Stimulated activated naive CD8-positive, alpha-beta T cell treated with anti-CD3 and anti-CD28 coated beads, Interleukin-15, amount 100 ng/mL, for 72 hours (primary cell): ENCODE data around the gene GSKIP.

ENCODE experiments used
- ATAC-seq: fragments of 150-1000 bp; cut with Tn5 transposase; 2 replicates; pipeline ENCODE4 v1.10.0; 2021; ENCODE audit warnings: mild to moderate bottlenecking, moderate library complexity
- DNase-seq, 2 donors: peaks; one replicate each; pipeline ENCODE4 v3.0.0; 2021 to 2022
- H3K27ac Mint-ChIP-seq, 2 donors: one replicate each; pipeline ENCODE4 v1.8.0; 2022; ENCODE audit warnings: mild to moderate bottlenecking in 2 of 2, mixed read lengths in 2 of 2, moderate library complexity in 2 of 2
- H3K27me3 Mint-ChIP-seq: one replicate; pipeline ENCODE4 v1.8.0; 2022; ENCODE audit warnings: mixed read lengths
- H3K4me1 Mint-ChIP-seq: one replicate; pipeline ENCODE4 v1.8.0; 2022; ENCODE audit warnings: mild to moderate bottlenecking, mixed read lengths
- H3K4me3 Mint-ChIP-seq, 2 donors: one replicate each; pipeline ENCODE4 v1.8.0; 2022; ENCODE audit warnings: mild to moderate bottlenecking in 2 of 2, mixed read lengths in 2 of 2, moderate library complexity in 1 of 2
- H3K9me3 Mint-ChIP-seq, 2 donors: one replicate each; pipeline ENCODE4 v1.8.0; 2022; ENCODE audit warnings: mixed read lengths in 2 of 2

The GSKIP gene

DNA sequence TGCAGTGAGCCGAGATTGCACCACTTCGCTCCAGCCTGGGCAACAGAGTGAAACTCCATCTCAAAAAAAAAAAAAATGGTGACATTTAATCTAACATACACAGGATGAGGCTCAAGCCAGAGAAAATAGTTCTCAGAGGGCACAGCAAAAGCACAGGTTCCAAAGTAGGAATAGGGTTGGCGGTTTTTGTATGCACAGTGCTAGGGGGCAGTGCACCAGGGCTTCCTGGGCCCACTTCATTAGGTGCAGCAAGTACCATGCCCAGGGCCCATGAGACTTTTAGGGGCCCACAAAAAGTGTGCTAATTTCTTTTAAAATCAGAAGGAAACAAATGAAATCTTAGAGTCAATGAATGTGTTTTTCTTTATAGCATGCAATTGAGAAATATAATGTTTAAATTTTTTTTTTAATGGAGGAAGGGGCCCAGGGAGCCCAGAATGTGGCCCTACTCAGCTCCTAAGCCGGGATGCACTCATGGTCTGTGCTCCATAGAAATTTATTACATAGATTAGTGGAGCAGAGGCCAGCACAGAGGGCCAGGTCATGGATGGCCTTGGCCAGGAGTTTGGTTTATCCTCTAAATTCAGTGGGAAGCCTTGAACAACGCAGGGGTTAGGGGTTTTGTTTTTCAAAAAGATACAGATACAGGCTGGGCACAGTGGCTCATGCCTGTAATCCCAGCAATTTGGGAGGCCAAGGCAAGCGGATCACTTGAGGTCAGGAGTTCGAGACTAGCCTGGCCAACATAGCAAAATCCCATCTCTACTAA lies 30.9 kb downstream of the GSKIP start:
- Mint-ChIP-seq H3K4me1 (peaks cover 9% of the 10 kb centered on the region), H3K4me3 (no peak overlapping the region), H3K27me3 (peaks cover 9% of the 10 kb centered on the region), H3K27ac (no peak overlapping the region), H3K9me3 (no peaks in the 10 kb centered on the region)
- ATAC-seq (no peak), DNase-seq (no peak)

DNA sequence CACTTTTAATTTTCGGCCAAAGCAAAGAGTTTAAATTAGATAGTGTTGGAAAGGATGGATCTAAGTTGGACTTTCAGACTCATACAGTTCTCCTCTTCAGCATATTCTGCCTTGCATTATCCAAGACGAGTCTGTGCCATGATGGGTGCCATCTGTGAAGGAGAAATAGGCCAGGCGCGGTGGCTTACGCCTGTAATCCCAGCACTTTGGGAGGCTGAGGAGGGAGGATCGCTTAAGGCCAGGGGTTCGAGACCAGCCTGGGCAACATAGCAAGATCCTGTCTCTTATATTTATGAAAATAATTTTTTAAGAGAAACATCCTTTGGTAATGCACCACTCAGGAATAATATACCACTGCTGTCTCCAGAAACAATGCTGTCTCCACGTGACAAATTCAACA lies 35.1 kb downstream of the GSKIP start:
- ATAC-seq (no peak), DNase-seq (no peak)
- Mint-ChIP-seq H3K4me3 (no peak overlapping the region), H3K4me1 (no peaks in the 10 kb centered on the region), H3K27ac (no peak overlapping the region), H3K27me3 (peaks cover 10% of the 10 kb centered on the region), H3K9me3 (no peaks in the 10 kb centered on the region)

DNA sequence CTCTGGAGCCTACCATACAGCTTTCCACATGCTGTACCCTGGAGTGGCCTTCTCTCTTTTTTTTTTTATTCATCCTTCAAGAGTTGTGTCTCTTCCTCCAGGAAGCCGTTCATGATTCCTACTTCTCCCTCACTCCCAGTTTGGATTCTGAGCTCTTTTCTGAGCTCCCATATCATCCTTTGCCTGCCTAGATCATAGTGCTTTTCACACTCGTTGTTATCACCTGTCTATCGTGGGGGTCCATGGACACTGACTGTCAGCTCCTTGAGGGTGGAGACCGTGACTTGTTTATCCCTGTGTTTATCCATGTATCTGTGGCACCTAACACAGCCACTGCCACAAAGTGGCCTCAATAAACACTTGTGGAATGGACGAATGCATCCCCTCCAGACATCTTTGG lies 35.6 kb downstream of the GSKIP start:
- Mint-ChIP-seq H3K27ac (no peak overlapping the region), H3K4me1 (no peaks in the 10 kb centered on the region), H3K9me3 (no peaks in the 10 kb centered on the region), H3K27me3 (peaks cover 10% of the 10 kb centered on the region), H3K4me3 (no peak overlapping the region)
- ATAC-seq (no peak), DNase-seq (no peak)

DNA sequence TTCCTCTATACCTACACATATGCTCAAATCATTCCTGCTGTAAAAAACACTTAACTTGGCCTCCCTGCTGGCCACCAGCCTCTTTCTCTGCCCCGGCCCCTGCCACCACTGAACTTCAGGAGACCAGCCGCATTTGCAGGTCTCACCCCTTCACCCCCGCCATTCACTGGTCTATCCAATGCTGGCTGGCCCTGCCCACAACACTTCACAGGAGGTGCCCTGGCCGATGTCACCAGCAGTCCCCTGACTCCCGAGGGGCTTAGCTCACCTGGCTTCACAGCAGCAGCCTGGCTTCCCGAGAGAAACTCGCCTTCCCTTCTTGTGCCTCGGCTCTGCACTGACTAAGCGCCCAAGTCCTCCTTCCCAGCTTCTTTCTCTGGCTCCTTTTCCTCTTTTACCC lies 36.1 kb downstream of the GSKIP start:
- DNase-seq: no peak
- Mint-ChIP-seq H3K4me1 (no peaks in the 10 kb centered on the region), H3K27ac (peak overlapping the region in 1 of 2 donors; percentile 6), H3K4me3 (no peak overlapping the region), H3K27me3 (peaks cover 10% of the 10 kb centered on the region), H3K9me3 (no peaks in the 10 kb centered on the region)
- ATAC-seq: no peak

DNA sequence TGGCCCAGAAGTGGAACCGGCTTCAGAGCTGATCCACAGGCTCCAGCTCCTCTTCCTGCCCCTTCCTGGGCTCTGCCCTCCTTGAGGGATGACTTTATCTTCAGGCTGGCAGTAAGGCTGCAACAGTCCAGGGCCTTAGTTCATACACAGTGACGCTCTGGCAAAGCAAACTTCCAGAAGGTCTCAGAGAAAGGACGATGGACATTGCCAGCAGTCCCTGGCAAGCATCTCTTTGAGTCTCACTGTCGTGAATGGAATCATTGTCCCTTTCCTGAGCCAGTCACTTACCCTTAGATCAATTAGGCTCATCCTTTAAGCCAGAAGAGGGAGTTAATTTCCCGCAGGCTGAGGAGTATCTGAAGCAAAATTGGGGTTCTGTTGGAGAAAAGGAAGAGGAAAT lies 37.2 kb downstream of the GSKIP start:
- Mint-ChIP-seq H3K27ac (no peak overlapping the region), H3K4me1 (no peaks in the 10 kb centered on the region), H3K27me3 (peaks cover 10% of the 10 kb centered on the region), H3K9me3 (no peaks in the 10 kb centered on the region), H3K4me3 (no peak overlapping the region)
- DNase-seq (no peak), ATAC-seq (no peak)

DNA sequence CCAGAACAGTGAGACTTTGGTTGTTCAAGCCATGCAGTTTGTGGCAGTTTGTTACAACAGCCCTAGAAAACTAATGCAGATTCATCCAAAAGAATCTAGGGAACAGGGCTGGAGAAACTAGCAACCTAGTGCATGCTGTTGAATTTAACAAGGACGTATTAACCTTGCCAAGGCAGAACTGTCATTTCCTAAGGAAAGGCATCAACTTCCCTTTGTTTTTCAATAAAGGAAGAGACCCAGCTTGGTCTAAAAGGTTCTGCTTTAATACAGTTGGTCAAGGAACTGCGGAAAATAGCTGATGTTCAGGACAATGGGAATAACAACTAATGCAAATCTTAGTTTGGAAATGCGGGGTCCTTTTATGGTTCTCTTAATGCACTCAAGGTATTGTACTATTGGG lies 40.1 kb downstream of the GSKIP start:
- Mint-ChIP-seq H3K9me3 (no peaks in the 10 kb centered on the region), H3K27ac (no peak overlapping the region), H3K4me1 (no peaks in the 10 kb centered on the region), H3K27me3 (peaks cover 10% of the 10 kb centered on the region), H3K4me3 (no peak overlapping the region)
- DNase-seq: no peak
- no peak for ATAC-seq

DNA sequence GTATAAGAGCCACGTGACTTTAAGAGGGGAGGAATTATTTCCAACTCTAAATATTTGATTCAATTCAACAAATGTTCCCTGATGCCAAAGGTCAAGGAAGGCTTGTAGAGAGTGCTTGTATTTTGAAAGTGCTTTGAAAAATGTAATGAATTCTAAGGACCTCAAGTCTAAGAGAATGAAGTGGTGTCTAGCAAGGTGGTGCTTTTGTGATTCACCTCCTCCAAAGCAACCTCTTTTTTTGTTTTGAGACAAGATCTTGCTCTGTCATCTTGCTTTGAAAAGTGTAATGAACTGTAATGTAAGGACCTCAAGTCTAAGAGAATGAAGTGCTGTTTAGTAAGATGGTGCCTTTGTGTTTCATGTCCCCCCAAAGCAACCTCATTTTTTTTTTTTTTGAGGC lies 42.4 kb downstream of the GSKIP start:
- no peak overlapping the region for H3K4me3 Mint-ChIP-seq
- no peaks in the 10 kb centered on the region for H3K9me3 Mint-ChIP-seq
- H3K27me3 Mint-ChIP-seq: peaks cover 8% of the 10 kb centered on the region
- DNase-seq (no peak), ATAC-seq (no peak)
- no peak overlapping the region for H3K27ac Mint-ChIP-seq
- H3K4me1 Mint-ChIP-seq: no peaks in the 10 kb centered on the region

DNA sequence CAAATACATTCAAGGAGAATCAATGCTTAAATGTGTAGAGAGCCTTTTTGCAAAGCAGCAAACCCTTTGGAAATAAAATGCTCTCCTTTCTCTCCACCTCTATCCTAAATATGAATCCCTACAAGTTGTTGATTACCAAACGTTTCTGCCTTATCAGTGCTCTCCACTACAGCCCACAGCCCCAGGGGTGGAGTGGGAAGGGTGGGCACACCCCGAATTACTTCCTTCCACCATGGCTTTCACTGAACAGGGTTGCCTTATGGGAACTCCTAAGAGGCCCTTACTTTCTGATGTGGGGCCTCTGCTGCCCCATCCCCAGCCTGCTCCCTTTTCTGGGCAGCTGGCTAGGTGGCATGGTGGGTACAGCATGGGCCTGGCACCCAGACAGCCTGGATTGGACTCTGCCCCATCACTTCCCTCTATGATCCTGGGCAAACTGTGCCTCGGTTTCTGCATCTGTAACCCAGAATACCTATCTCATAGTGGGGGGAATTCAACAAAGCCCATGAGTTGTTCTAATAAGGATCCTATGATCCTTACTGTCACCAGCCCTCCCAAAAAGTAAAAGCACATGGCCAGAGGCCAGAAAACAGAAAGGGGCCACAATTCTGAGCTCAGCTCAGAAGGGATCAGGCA lies 44.7 kb downstream of the GSKIP start:
- Mint-ChIP-seq H3K4me1 (no peaks in the 10 kb centered on the region), H3K9me3 (no peaks in the 10 kb centered on the region), H3K27ac (no peak overlapping the region), H3K27me3 (peaks cover 2% of the 10 kb centered on the region), H3K4me3 (no peak overlapping the region)
- DNase-seq (no peak), ATAC-seq (no peak)

DNA sequence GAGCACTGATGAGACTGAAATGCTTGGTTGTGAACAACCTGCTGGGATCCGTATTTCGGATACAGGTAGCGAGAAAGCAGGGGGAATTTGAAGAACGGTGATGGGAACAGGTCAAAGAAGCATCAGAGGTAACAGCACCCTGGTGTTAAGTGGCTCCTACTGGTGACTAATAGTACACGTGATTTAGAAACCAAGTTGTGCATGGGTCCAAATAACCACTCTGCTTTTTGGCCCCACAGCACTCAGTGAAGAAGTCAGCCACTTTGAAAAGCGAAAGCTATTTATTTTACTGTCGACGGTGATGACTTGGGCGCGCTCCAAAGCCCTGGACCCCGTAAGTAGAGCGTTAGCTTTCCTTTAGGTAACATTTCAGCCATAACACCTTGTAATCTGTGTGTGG lies 45.3 kb downstream of the GSKIP start:
- ATAC-seq (no peak), DNase-seq (no peak)
- H3K9me3 Mint-ChIP-seq: no peaks in the 10 kb centered on the region
- H3K4me1 Mint-ChIP-seq: no peaks in the 10 kb centered on the region
- H3K27ac Mint-ChIP-seq: no peak overlapping the region
- peaks cover 8% of the 10 kb centered on the region for H3K27me3 Mint-ChIP-seq
- H3K4me3 Mint-ChIP-seq: no peak overlapping the region

DNA sequence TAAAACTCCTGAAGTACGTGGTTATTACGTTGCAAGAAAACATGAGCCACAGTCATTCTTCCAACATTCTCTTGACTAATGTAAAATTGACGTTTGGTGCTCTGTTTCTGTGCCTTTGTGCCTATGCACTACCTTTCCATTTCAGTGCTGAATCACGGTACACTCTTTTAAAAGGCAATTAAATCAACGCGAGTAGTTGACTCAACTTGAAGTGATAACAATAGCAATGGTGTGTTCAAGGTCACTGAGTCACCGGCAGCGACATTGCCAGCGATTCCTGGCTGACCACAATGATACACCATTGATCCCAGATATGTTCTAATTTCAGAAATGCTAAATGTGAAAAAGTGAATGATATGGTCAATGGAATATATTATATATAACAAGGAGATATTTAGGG lies 46.4 kb downstream of the GSKIP start:
- Mint-ChIP-seq H3K4me3 (no peak overlapping the region), H3K27me3 (peaks cover 9% of the 10 kb centered on the region)
- ATAC-seq: no peak

DNA sequence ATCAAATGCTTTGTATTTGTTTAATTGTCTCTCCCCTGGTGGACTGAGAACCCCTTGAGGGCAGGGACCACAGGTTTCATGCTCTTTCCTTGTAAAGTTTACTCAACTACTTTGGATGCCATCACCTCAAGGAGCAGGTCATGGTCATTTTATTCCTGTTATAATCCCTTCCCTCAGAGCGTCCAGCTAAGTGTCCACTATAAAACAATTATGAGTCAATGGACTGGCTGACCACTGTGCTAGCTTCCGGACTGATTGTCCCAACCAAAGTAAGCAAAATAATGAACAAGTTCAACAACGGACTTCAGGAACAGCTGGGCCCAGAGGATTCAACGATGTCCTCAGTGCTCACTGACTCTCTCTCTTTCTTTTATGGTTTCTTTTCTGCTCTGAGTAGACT lies 46.8 kb downstream of the GSKIP start:
- no peak for DNase-seq
- H3K9me3 Mint-ChIP-seq: no peaks in the 10 kb centered on the region
- peaks cover 9% of the 10 kb centered on the region for H3K27me3 Mint-ChIP-seq
- no peak for ATAC-seq
- H3K4me1 Mint-ChIP-seq: no peaks in the 10 kb centered on the region
- no peak overlapping the region for H3K4me3 Mint-ChIP-seq
- no peak overlapping the region for H3K27ac Mint-ChIP-seq

More for the DNA sequence above, 46.4 kb downstream of the GSKIP start:
- H3K27ac Mint-ChIP-seq: no peak overlapping the region
- no peak for DNase-seq
- H3K9me3 Mint-ChIP-seq: no peaks in the 10 kb centered on the region
- H3K4me1 Mint-ChIP-seq: no peaks in the 10 kb centered on the region

DNA sequence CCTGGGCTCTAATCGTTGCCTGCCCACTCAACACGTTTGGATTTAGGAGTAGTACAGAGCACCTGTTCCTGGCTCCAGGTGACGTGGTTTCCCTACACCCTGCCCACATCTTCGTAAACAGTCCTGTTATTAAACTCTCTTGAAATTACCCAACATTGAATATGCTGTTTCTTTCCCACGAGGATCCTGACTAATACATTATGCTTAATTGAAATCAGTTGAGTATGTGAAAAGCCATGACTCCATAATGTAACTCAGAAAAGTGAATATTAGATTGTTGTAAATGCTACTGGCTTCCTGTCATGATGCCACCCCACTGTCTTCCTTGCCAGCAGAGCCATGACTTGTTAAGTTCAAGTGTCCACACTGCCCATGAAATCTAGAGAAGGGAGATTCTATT lies 50.2 kb downstream of the GSKIP start:
- ATAC-seq (no peak), DNase-seq (no peak)
- H3K4me1 Mint-ChIP-seq: no peaks in the 10 kb centered on the region
- no peak overlapping the region for H3K4me3 Mint-ChIP-seq
- no peaks in the 10 kb centered on the region for H3K9me3 Mint-ChIP-seq
- H3K27me3 Mint-ChIP-seq: peaks cover 9% of the 10 kb centered on the region
- no peak overlapping the region for H3K27ac Mint-ChIP-seq

DNA sequence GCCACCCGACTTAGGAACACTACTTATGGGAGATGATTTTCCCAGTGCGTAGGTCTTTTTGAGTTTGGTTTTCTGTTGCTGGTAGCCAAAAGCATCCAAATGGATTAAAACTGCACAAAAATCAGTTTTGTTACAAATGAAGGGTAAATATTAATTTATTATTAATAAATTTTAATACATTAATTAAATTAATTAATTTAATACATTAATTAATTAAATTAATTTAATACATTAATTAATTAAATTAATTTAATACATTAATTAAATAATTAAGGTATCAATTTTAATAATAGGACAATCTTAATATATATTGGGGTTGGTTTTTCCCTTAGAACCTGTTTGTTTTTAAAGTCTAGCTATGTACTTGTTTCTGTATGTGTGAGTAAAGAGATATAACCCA lies 52.2 kb downstream of the GSKIP start:
- Mint-ChIP-seq H3K4me3 (no peak overlapping the region), H3K27me3 (peaks cover 9% of the 10 kb centered on the region), H3K4me1 (no peaks in the 10 kb centered on the region), H3K27ac (no peak overlapping the region), H3K9me3 (no peaks in the 10 kb centered on the region)
- DNase-seq (no peak), ATAC-seq (no peak)

DNA sequence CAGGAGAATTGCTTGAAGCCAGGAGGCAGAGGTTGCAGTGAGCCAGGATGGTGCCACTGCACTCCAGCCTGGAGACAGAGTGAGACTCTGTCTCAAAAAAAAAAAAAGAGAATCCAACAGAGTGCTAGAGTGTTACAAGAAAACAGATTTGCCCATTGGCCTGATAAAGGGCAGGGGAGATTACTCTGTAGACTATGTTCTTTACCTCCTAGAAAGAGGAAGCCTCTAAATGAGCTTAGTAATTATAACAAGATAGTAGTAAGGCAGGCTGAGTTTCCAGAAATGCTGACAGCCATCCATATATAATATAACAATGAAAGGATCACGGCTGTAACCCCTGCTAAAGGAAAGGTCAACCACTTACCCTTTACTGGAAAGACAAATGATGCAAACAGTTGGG lies 53.0 kb downstream of the GSKIP start:
- no peak for ATAC-seq
- H3K27me3 Mint-ChIP-seq: peaks cover 9% of the 10 kb centered on the region

DNA sequence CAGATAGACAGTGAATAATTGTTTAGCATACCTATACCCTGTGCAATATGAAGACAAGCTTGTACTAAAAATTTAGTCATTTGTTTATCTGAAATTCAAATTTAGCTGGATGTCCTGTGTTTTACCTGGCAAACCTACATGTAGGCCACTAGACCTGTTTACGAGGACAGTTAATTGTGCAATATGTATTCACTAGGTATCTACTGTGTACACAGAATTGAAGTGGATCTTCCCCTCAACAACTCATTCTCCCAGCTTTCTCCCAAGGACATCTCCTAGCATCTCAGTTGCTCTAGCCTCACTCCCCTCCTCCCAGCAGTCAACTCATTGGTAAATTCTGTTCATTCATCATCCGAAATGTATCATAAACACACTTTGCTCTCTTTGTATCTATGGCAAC lies 53.9 kb downstream of the GSKIP start:
- H3K4me1 Mint-ChIP-seq: no peaks in the 10 kb centered on the region
- H3K9me3 Mint-ChIP-seq: no peaks in the 10 kb centered on the region
- H3K4me3 Mint-ChIP-seq: no peak overlapping the region
- H3K27ac Mint-ChIP-seq: no peak overlapping the region
- peaks cover 9% of the 10 kb centered on the region for H3K27me3 Mint-ChIP-seq
- ATAC-seq: no peak
- no peak for DNase-seq

More for the DNA sequence above, 53.0 kb downstream of the GSKIP start:
- DNase-seq: no peak
- no peak overlapping the region for H3K27ac Mint-ChIP-seq
- no peaks in the 10 kb centered on the region for H3K9me3 Mint-ChIP-seq
- H3K4me3 Mint-ChIP-seq: no peak overlapping the region
- no peaks in the 10 kb centered on the region for H3K4me1 Mint-ChIP-seq

DNA sequence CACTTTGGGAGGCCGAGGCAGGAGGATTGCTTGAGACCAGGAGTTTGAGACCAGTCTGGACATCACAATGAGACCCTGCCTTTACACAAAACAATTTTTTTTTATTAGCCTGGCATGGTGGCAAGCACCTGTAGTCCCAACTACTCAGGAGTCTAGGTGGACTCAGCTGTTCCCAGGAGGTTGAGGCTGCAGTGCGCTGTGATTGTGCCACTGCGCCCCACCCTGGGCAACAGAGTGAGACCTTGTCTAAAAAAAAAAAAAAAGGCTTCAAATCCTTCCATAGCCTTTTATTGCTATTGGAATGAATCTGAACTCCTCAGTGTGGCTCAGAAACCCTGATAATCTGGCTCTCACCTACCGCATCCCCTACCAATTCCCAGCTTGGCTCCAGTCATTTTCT lies 54.7 kb downstream of the GSKIP start:
- no peak for ATAC-seq

DNA sequence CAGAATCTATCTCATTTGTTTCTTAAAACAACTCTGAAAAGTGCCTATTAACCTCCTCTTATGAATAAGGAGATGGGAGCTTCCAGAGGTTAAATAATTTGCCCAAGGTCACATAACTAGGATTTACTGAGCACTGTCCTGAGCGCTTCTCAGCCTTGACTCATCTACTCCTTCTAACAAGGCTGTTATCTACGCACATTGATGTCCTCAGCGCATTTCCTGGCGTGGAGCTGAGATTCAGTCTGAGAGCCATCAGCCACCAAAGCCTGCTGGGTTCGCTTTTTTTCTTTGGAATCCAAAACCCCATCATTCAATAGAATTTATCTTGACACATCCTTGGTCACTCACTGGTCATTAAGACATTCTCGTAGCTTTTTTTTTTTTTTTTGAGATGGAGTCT lies 57.9 kb downstream of the GSKIP start:
- peaks cover 8% of the 10 kb centered on the region for H3K27me3 Mint-ChIP-seq
- H3K4me3 Mint-ChIP-seq: no peak overlapping the region
- no peaks in the 10 kb centered on the region for H3K9me3 Mint-ChIP-seq
- no peak overlapping the region for H3K27ac Mint-ChIP-seq
- H3K4me1 Mint-ChIP-seq: peaks cover 7% of the 10 kb centered on the region
- no peak for DNase-seq
- no peak for ATAC-seq

More for the DNA sequence above, 54.7 kb downstream of the GSKIP start:
- no peak for DNase-seq
- H3K4me3 Mint-ChIP-seq: no peak overlapping the region
- no peaks in the 10 kb centered on the region for H3K4me1 Mint-ChIP-seq
- H3K9me3 Mint-ChIP-seq: no peaks in the 10 kb centered on the region
- H3K27me3 Mint-ChIP-seq: peaks cover 8% of the 10 kb centered on the region
- H3K27ac Mint-ChIP-seq: no peak overlapping the region
